Tibial nerve (tissue), 4 donors: ENCODE measurements around the gene PRXL2C.

Source experiments
- EP300 ChIP-seq, 2 donors: sonication (generic); formaldehyde crosslinking; IDR thresholded peaks; one replicate each; pipeline ENCODE4 v1.6.1; 2017; ENCODE audit warnings: antibody characterized with exemption in 2 of 2, mild to moderate bottlenecking in 1 of 2
- TF ChIP-seq, protein P1 (sequence below), 5 experiments: fragments of 200-600 bp in 3 of 5; fragments of 450-650 bp in 2 of 5; sonication (generic) in 3 of 5; IDR thresholded peaks; one replicate each; pipeline ENCODE4 v1.5.1; 2016 to 2019; ENCODE audit warnings: antibody characterized with exemption in 5 of 5, mild to moderate bottlenecking in 3 of 5, moderate library complexity in 2 of 5

- TF ChIP-seq, protein P1, sequence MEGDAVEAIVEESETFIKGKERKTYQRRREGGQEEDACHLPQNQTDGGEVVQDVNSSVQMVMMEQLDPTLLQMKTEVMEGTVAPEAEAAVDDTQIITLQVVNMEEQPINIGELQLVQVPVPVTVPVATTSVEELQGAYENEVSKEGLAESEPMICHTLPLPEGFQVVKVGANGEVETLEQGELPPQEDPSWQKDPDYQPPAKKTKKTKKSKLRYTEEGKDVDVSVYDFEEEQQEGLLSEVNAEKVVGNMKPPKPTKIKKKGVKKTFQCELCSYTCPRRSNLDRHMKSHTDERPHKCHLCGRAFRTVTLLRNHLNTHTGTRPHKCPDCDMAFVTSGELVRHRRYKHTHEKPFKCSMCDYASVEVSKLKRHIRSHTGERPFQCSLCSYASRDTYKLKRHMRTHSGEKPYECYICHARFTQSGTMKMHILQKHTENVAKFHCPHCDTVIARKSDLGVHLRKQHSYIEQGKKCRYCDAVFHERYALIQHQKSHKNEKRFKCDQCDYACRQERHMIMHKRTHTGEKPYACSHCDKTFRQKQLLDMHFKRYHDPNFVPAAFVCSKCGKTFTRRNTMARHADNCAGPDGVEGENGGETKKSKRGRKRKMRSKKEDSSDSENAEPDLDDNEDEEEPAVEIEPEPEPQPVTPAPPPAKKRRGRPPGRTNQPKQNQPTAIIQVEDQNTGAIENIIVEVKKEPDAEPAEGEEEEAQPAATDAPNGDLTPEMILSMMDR (IDR thresholded peaks at IDR 0.05) = no peak
- TF ChIP-seq EP300 (IDR thresholded peaks at IDR 0.05) = no peak
Measured at GRCh38 chr9:96605328-96605727, 49.8 kb downstream of the PRXL2C start.
